Hepatocyte (in vitro differentiated cells): ENCODE data around the gene SP8. TPM values are rescaled to one million over a fixed set of nuclear protein-coding genes. Genes with fewer than 3 reads are reported as not detected.

ENCODE experiments used
- DNase-seq: peaks from one replicate; pipeline ENCODE4 v3.0.0-alpha.2; 2016; ENCODE audit warnings: low spot score
- H2AFZ ChIP-seq: fragments of 200-600 bp; sonication (generic); 2 replicates; pipeline ENCODE4 v1.6.0; 2016; ENCODE audit warnings: antibody characterized with exemption, mild to moderate bottlenecking
- H3K27ac ChIP-seq: fragments of 200-600 bp; sonication (generic); 2 replicates; pipeline ENCODE4 v1.5.1; 2016; ENCODE audit warnings: mild to moderate bottlenecking
- H3K27me3 ChIP-seq: fragments of 200-600 bp; sonication (generic); 2 replicates; pipeline ENCODE4 v1.6.1; 2016
- H3K36me3 ChIP-seq: fragments of 200-600 bp; sonication (generic); replicated peaks from 2 replicates; pipeline ENCODE4 v1.5.1; 2016; ENCODE audit warnings: low read depth; ENCODE audit not compliant: insufficient read depth
- H3K4me1 ChIP-seq: fragments of 200-600 bp; sonication (generic); 2 replicates; pipeline ENCODE4 v1.5.1; 2016; ENCODE audit warnings: mild to moderate bottlenecking, moderate library complexity; ENCODE audit not compliant: insufficient read depth
- H3K4me2 ChIP-seq: fragments of 200-600 bp; sonication (generic); 2 replicates; pipeline ENCODE4 v1.6.0; 2016
- H3K4me3 ChIP-seq: fragments of 200-600 bp; sonication (generic); 2 replicates; pipeline ENCODE4 v1.5.1; 2016; ENCODE audit warnings: mild to moderate bottlenecking
- H3K79me2 ChIP-seq: fragments of 200-600 bp; sonication (generic); 2 replicates; pipeline ENCODE4 v1.6.0; 2017; ENCODE audit warnings: mild to moderate bottlenecking
- H3K9me2 ChIP-seq: fragments of 200-600 bp; sonication (generic); replicated peaks from 2 replicates; pipeline ENCODE4 v1.6.0; 2017; ENCODE audit warnings: mild to moderate bottlenecking; ENCODE audit not compliant: insufficient read depth
- H3K9me3 ChIP-seq: fragments of 200-600 bp; sonication (generic); 2 replicates; pipeline ENCODE4 v1.5.1; 2016; ENCODE audit warnings: low read depth, mild to moderate bottlenecking
- H4K20me1 ChIP-seq: fragments of 200-600 bp; sonication (generic); 2 replicates; pipeline ENCODE4 v1.6.0; 2016; ENCODE audit warnings: mild to moderate bottlenecking; ENCODE audit not compliant: insufficient read depth, poor library complexity, severe bottlenecking
- EZH2 ChIP-seq: fragments of 200-600 bp; sonication (generic); IDR thresholded peaks from 2 replicates; pipeline ENCODE4 v1.6.1; 2016; ENCODE audit warnings: antibody characterized with exemption, mild to moderate bottlenecking, borderline replicate concordance
- EZH2phosphoT487 ChIP-seq: fragments of 200-600 bp; sonication (generic); IDR thresholded peaks from one replicate; pipeline ENCODE4 v1.6.1; 2018; ENCODE audit warnings: antibody characterized with exemption, mild to moderate bottlenecking, low read depth, moderate library complexity; ENCODE audit not compliant: unreplicated experiment, severe bottlenecking
- WGBS: methylation state at CpG from one replicate; pipeline ENCODE4 v1.1.6; 2016; ENCODE audit warnings: low lambda C conversion rate; ENCODE audit errors: missing lambda C conversion rate; 5-methylcytosine and 5-hydroxymethylcytosine counted together
- polyA plus RNA-seq: library from polyadenylated mRNA; unstranded; fragments of >200 nt; fragmentation: Nextera tagmentation; extraction: Ambion mirVana; gene quantifications from 2 replicates; pipeline ENCODE4 v1.2.1, GENCODE V29; 2016
- total RNA-seq: library from RNA; depleted of rRNA; stranded (reverse); fragments of >200 nt; gene quantifications from 2 replicates; pipeline ENCODE4 v1.2.3, GENCODE V29; 2014
- TF ChIP-seq, protein P1 (sequence below): fragments of 200-600 bp; sonication (generic); IDR thresholded peaks from 2 replicates; pipeline ENCODE4 v1.5.1; 2016; ENCODE audit warnings: antibody characterized with exemption, mild to moderate bottlenecking; ENCODE audit not compliant: poor library complexity

The SP8 gene
- total and polyA plus RNA-seq, 2 experiments from 2014 or later = 0.04 to 1.0 TPM

DNA sequence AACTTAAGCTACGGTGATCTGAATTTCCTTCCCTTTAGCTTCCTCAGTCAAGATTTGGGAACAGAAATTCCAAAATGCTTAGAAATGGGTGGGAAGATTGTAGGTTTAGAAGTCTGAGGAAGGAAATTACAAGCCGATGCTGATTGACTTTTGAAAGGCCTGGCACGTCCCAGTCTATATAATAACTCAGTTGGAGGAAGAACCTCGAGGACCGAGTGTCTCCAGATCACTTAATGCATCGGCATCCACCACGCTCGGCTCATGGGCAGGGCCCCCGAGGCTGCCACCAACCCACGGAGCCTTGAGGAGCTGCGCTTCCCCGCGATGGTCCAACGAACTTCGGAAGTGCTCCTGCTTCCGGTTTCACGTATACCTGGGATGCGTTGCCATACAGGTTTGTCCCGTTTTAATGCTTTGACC is 10.4 kb upstream of the SP8 start:
- H3K79me2 ChIP-seq = no peaks in the 10 kb centered on the region
- H3K27ac ChIP-seq = no peak overlapping the region
- DNase-seq = no peak

DNA sequence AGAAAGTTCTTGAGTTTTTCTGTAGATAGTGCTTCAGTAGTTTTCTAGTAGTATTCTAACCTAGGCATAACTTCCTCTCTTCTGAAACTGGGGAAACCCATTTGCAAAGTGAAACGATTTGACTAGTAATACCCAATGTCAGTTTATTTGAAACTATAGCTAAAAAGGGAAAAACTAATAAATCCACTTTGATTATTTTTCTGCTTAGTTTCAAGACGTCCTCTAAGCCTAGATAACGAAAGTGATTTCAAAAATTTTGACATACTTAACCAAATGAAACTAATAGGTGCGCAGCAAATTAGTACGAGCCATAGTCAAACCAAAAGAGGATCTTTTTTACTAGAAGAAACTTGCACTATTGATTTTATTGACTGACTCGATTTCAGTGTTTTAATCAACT is 9.8 kb upstream of the SP8 start:
- no peak overlapping the region for H3K4me2 ChIP-seq
- no peaks in the 10 kb centered on the region for H3K4me1 ChIP-seq
- no peaks in the 10 kb centered on the region for H3K9me2 ChIP-seq
- 15% methylated on average over 6 of the region's 6 CpGs for WGBS
- DNase-seq = no peak
- no peaks in the 10 kb centered on the region for H3K79me2 ChIP-seq
- TF ChIP-seq, protein P1, sequence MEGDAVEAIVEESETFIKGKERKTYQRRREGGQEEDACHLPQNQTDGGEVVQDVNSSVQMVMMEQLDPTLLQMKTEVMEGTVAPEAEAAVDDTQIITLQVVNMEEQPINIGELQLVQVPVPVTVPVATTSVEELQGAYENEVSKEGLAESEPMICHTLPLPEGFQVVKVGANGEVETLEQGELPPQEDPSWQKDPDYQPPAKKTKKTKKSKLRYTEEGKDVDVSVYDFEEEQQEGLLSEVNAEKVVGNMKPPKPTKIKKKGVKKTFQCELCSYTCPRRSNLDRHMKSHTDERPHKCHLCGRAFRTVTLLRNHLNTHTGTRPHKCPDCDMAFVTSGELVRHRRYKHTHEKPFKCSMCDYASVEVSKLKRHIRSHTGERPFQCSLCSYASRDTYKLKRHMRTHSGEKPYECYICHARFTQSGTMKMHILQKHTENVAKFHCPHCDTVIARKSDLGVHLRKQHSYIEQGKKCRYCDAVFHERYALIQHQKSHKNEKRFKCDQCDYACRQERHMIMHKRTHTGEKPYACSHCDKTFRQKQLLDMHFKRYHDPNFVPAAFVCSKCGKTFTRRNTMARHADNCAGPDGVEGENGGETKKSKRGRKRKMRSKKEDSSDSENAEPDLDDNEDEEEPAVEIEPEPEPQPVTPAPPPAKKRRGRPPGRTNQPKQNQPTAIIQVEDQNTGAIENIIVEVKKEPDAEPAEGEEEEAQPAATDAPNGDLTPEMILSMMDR = no peak
- no peak for TF ChIP-seq EZH2
- no peak for TF ChIP-seq EZH2phosphoT487
- H4K20me1 ChIP-seq = no peaks in the 10 kb centered on the region
- H3K9me3 ChIP-seq = no peaks in the 10 kb centered on the region
- no peak overlapping the region for H3K27ac ChIP-seq
- H3K36me3 ChIP-seq = no peaks in the 10 kb centered on the region
- H3K4me3 ChIP-seq = no peak overlapping the region
- no peak overlapping the region for H2AFZ ChIP-seq
- peaks cover 96% of the 10 kb centered on the region for H3K27me3 ChIP-seq

More for the DNA sequence above, 10.4 kb upstream of the SP8 start:
- Histone ChIP-seq H4K20me1 (no peaks in the 10 kb centered on the region), H3K27me3 (peaks cover 92% of the 10 kb centered on the region), H3K9me3 (no peaks in the 10 kb centered on the region), H3K4me2 (peak overlapping the region; percentile 94), H3K36me3 (no peaks in the 10 kb centered on the region), H3K4me1 (no peaks in the 10 kb centered on the region), H3K9me2 (no peaks in the 10 kb centered on the region), H3K4me3 (no peak overlapping the region), H2AFZ (peak overlapping the region; percentile 6)
- TF ChIP-seq EZH2phosphoT487 (no peak), EZH2 (peak; percentile 61)
- TF ChIP-seq, protein P1 = no peak
- WGBS = 3% methylated on average over 19 of the region's 19 CpGs

DNA sequence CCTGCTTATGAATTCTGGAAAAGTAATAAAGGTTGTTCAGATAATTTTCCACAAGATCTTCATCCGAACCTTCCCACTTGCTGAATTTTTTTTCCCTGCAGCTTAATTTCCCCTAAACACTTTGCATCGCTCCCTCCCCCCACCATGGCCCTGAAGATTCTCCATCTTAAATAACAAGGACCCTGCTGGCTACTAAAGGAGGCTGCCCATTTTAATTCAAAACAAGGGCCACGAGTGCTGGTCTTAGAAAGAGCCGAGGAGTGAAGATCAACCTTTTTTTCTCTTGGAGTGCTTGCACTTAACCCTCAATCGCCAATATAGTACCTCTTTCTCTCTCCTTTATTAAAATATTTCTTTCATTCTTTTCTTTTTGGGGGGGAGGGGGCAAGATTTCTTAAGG is 9.2 kb upstream of the SP8 start:
- H3K79me2 ChIP-seq = no peaks in the 10 kb centered on the region
- H3K27me3 ChIP-seq = peaks cover 96% of the 10 kb centered on the region
- 5% methylated on average over 5 of the region's 5 CpGs for WGBS
- DNase-seq = no peak
- H3K9me3 ChIP-seq = no peaks in the 10 kb centered on the region
- TF ChIP-seq EZH2 = no peak
- no peaks in the 10 kb centered on the region for H3K9me2 ChIP-seq
- no peaks in the 10 kb centered on the region for H3K36me3 ChIP-seq
- H3K4me3 ChIP-seq = no peak overlapping the region
- H2AFZ ChIP-seq = no peak overlapping the region
- no peaks in the 10 kb centered on the region for H3K4me1 ChIP-seq
- H3K27ac ChIP-seq = no peak overlapping the region
- H3K4me2 ChIP-seq = no peak overlapping the region
- H4K20me1 ChIP-seq = no peaks in the 10 kb centered on the region

DNA sequence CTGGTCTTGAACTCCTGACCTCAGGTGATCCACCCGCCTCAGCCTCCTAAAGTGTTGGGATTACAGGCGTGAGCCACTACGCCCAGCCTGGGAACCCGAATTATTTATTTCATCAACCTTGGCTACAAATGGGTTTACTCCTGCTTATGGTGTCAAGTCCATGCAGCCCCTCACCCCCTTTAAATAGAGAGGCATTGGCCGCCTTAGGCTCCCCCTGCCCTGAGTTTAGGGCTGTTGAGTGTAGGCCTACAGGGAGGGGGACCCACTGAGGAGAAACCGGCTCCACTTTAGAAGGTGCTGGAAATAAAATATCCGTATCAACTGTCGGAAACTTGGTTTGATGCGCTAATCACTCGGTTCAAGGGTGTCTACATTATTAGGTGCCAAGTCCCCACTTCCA is 8.7 kb upstream of the SP8 start:
- no peak overlapping the region for H3K4me2 ChIP-seq
- no peaks in the 10 kb centered on the region for H4K20me1 ChIP-seq
- no peak overlapping the region for H3K4me3 ChIP-seq
- no peaks in the 10 kb centered on the region for H3K9me3 ChIP-seq
- H3K4me1 ChIP-seq = no peaks in the 10 kb centered on the region
- no peak overlapping the region for H3K27ac ChIP-seq
- no peak overlapping the region for H2AFZ ChIP-seq
- no peaks in the 10 kb centered on the region for H3K79me2 ChIP-seq
- no peaks in the 10 kb centered on the region for H3K9me2 ChIP-seq
- 21% methylated on average over 10 of the region's 10 CpGs for WGBS
- H3K27me3 ChIP-seq = peaks cover 96% of the 10 kb centered on the region
- DNase-seq = no peak
- TF ChIP-seq, protein P1 = no peak
- TF ChIP-seq EZH2phosphoT487 (no peak), EZH2 (peak; percentile 76)
- no peaks in the 10 kb centered on the region for H3K36me3 ChIP-seq
